ENCODE data around the gene BCL6. TPM values are rescaled to one million over a fixed set of nuclear protein-coding genes. Genes with fewer than 3 reads are reported as not detected.

Gene BCL6
- total RNA-seq, 1 experiment from 2014 or later: 10.2 TPM

DNA sequence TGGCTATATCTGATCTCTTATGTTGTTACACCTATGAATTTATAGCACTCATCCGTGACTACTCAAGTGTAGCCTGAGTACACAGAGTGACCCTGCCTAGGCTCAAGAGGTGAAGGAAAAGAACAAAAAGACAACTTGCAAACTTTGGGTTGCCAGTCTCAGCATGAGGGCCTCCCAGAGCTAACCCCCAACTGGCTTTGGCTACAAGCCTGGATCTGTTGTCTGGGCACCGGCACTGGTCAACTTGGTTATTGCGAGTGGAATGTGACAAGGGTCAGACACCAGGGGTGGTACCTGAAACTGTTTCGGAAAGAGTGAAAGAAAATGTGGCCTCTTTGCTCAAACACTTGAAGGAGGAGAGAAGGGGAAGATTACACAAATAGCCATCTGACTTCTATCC lies 49.5 kb upstream of the BCL6 start (continued):
- TF ChIP-seq SOX15 (CRISPR knock-in tag; IDR thresholded peaks at IDR 0.05) (no peak), JUN (CRISPR knock-in tag; IDR thresholded peaks at IDR 0.05) (no peak), ZNF671 (CRISPR knock-in tag; IDR thresholded peaks at IDR 0.05) (no peak), CBFB (CRISPR knock-in tag; IDR thresholded peaks at IDR 0.05; ENCODE audit: low read depth) (no peak), NR2C2 (CRISPR knock-in tag; IDR thresholded peaks at IDR 0.05) (no peak), ZNF121 (CRISPR knock-in tag; IDR thresholded peaks at IDR 0.05) (no peak)
- TF ChIP-seq, protein P1, sequence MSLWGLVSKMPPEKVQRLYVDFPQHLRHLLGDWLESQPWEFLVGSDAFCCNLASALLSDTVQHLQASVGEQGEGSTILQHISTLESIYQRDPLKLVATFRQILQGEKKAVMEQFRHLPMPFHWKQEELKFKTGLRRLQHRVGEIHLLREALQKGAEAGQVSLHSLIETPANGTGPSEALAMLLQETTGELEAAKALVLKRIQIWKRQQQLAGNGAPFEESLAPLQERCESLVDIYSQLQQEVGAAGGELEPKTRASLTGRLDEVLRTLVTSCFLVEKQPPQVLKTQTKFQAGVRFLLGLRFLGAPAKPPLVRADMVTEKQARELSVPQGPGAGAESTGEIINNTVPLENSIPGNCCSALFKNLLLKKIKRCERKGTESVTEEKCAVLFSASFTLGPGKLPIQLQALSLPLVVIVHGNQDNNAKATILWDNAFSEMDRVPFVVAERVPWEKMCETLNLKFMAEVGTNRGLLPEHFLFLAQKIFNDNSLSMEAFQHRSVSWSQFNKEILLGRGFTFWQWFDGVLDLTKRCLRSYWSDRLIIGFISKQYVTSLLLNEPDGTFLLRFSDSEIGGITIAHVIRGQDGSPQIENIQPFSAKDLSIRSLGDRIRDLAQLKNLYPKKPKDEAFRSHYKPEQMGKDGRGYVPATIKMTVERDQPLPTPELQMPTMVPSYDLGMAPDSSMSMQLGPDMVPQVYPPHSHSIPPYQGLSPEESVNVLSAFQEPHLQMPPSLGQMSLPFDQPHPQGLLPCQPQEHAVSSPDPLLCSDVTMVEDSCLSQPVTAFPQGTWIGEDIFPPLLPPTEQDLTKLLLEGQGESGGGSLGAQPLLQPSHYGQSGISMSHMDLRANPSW (CRISPR knock-in tag; conservative IDR thresholded peaks at IDR 0.05; ENCODE audit: low read depth): no peak
- TF ChIP-seq, protein P2, sequence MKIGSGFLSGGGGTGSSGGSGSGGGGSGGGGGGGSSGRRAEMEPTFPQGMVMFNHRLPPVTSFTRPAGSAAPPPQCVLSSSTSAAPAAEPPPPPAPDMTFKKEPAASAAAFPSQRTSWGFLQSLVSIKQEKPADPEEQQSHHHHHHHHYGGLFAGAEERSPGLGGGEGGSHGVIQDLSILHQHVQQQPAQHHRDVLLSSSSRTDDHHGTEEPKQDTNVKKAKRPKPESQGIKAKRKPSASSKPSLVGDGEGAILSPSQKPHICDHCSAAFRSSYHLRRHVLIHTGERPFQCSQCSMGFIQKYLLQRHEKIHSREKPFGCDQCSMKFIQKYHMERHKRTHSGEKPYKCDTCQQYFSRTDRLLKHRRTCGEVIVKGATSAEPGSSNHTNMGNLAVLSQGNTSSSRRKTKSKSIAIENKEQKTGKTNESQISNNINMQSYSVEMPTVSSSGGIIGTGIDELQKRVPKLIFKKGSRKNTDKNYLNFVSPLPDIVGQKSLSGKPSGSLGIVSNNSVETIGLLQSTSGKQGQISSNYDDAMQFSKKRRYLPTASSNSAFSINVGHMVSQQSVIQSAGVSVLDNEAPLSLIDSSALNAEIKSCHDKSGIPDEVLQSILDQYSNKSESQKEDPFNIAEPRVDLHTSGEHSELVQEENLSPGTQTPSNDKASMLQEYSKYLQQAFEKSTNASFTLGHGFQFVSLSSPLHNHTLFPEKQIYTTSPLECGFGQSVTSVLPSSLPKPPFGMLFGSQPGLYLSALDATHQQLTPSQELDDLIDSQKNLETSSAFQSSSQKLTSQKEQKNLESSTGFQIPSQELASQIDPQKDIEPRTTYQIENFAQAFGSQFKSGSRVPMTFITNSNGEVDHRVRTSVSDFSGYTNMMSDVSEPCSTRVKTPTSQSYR (CRISPR knock-in tag; IDR thresholded peaks at IDR 0.05): no peak
- TF ChIP-seq, protein P3, sequence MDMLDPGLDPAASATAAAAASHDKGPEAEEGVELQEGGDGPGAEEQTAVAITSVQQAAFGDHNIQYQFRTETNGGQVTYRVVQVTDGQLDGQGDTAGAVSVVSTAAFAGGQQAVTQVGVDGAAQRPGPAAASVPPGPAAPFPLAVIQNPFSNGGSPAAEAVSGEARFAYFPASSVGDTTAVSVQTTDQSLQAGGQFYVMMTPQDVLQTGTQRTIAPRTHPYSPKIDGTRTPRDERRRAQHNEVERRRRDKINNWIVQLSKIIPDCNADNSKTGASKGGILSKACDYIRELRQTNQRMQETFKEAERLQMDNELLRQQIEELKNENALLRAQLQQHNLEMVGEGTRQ (CRISPR knock-in tag; IDR thresholded peaks at IDR 0.05): no peak
- TF ChIP-seq, protein P4, sequence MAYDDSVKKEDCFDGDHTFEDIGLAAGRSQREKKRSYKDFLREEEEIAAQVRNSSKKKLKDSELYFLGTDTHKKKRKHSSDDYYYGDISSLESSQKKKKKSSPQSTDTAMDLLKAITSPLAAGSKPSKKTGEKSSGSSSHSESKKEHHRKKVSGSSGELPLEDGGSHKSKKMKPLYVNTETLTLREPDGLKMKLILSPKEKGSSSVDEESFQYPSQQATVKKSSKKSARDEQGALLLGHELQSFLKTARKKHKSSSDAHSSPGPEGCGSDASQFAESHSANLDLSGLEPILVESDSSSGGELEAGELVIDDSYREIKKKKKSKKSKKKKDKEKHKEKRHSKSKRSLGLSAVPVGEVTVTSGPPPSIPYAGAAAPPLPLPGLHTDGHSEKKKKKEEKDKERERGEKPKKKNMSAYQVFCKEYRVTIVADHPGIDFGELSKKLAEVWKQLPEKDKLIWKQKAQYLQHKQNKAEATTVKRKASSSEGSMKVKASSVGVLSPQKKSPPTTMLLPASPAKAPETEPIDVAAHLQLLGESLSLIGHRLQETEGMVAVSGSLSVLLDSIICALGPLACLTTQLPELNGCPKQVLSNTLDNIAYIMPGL (CRISPR knock-in tag; IDR thresholded peaks at IDR 0.05): no peak
- TF ChIP-seq, protein P5, sequence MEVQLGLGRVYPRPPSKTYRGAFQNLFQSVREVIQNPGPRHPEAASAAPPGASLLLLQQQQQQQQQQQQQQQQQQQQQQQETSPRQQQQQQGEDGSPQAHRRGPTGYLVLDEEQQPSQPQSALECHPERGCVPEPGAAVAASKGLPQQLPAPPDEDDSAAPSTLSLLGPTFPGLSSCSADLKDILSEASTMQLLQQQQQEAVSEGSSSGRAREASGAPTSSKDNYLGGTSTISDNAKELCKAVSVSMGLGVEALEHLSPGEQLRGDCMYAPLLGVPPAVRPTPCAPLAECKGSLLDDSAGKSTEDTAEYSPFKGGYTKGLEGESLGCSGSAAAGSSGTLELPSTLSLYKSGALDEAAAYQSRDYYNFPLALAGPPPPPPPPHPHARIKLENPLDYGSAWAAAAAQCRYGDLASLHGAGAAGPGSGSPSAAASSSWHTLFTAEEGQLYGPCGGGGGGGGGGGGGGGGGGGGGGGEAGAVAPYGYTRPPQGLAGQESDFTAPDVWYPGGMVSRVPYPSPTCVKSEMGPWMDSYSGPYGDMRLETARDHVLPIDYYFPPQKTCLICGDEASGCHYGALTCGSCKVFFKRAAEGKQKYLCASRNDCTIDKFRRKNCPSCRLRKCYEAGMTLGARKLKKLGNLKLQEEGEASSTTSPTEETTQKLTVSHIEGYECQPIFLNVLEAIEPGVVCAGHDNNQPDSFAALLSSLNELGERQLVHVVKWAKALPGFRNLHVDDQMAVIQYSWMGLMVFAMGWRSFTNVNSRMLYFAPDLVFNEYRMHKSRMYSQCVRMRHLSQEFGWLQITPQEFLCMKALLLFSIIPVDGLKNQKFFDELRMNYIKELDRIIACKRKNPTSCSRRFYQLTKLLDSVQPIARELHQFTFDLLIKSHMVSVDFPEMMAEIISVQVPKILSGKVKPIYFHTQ (CRISPR knock-in tag; IDR thresholded peaks at IDR 0.05): no peak

DNA sequence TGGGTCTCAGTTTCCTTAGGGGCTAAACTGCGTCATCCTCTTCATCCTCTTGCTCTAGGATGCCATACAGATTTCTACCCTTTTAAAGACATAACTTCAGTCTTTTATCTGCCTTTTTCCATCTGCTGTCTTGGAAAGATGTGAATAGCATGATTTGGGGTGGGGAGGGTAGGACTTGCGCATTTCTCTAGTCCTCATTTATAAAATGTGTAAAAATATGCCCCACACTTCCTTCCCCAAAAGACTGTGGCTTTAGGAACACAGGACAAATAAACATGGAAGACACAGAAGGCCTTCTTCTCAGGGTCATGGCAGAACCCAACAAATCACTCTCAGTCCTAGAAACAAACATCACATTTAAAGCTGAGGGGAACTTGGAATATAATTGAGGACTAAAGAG lies 48.4 kb upstream of the BCL6 start:
- ChIA-PET CTCF (no interaction called here), POLR2A (no interaction called here)
- DNase-seq (ENCODE audit: low spot score) (no peak), ATAC-seq (no peak)
- TF ChIP-seq ESRRA (CRISPR knock-in tag; IDR thresholded peaks at IDR 0.05; ENCODE audit: borderline replicate concordance) (no peak), SMAD3 (CRISPR knock-in tag; IDR thresholded peaks at IDR 0.05; ENCODE audit: borderline replicate concordance) (no peak), JUN (CRISPR knock-in tag; IDR thresholded peaks at IDR 0.05) (no peak), FOXK1 (CRISPR knock-in tag; IDR thresholded peaks at IDR 0.05) (no peak), KAT7 (CRISPR knock-in tag; IDR thresholded peaks at IDR 0.05; ENCODE audit: borderline replicate concordance) (no peak), SP1 (CRISPR knock-in tag; conservative IDR thresholded peaks at IDR 0.05) (no peak), ZNF219 (CRISPR knock-in tag; IDR thresholded peaks at IDR 0.05; ENCODE audit: borderline replicate concordance) (no peak)
- TF ChIP-seq, protein P2 (CRISPR knock-in tag; IDR thresholded peaks at IDR 0.05): no peak
- peaks cover 9% of the 10 kb centered on the region for H3K4me1 Mint-ChIP-seq
- no peaks in the 10 kb centered on the region; the same call in 1 of the 2 replicates for H3K27me3 Mint-ChIP-seq (ENCODE audit: low read depth)
- H3K36me3 Mint-ChIP-seq: peaks cover 4% of the 10 kb centered on the region
- H3K4me3 Mint-ChIP-seq: no peak overlapping the region
- no peak overlapping the region for H3K27ac Mint-ChIP-seq
- peaks cover 9% of the 10 kb centered on the region for H3K9me3 Mint-ChIP-seq

All from WTC11 (cell line).